ENCODE measurements around the gene KRTAP10-9.
"Not testable (repeated sequence)": the region's sequence is repeated elsewhere in the genome, so short reads cannot be mapped to it uniquely, and the experiment has no call there.

KRTAP10-9 gene

DNA sequence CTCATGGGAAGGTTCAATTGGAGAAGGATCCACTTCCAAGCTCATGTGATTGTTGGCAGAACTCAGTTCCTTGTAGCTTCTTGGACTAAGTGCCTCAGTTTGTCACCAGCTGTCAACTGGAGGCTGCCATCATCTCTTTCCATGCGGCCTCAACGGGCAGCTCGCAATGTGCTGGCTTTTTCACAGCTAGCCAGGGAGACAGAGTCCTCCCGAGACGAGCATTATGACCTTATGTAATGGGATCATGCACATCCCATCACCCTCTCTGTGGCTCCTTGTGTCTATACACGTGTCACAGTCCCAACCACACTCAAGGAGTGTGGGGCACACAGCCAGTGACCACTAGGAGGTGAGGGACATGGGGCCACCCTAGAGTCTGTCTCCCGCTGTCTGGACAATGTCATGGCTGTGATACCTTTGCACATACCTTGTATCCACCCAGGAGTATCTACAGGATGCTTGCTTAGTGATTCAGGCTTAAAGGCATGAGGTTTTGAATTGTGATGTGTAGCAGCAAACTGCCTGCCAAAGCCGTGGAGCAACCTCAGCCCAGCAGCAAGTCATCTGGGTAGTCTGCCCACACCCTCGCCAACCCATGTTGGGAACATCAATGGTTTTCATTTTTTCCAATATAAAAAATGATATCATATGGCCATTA is 30.7 kb upstream of the KRTAP10-9 start:
- DNase-seq, result no peak

GRCh38 chr21:44598061-44598460 is 28.8 kb upstream of the KRTAP10-9 start:
- no peak for DNase-seq

DNA sequence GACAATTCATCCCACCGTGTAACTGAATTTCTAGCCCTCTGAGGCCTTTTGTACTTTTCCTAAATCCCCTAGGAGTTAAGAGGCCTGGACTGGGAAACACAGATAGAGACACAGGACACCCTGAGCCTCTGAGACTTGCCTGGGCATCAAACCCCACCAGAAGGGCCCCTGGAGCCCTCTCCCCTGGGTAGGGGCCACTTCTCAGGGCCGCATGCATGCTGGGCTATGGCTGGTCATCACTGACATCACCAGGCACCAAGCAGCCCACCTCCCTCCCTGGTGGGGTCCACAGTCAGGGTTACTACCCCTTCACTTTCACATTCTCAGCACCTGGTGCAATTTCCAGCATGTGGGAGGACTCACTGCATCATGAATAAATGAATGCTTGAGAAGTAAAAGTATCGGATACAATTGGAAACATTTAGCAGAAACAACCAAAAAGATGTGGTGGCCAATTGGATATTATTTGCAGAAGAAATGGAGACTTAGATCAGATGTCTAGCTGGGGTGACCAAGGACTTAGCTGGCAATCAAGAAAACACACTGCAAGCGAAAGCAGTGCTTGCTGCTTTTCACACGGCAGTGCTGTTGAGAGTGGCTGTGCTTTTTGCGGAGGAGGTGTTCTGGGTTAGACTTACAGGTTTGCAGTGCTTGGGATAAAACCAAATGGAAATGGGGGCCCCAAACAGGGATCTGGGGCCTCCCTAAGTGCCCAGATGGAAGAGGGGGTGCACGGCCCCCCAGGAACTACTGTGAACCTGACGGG is 27.4 kb upstream of the KRTAP10-9 start:
- no peak for DNase-seq

DNA sequence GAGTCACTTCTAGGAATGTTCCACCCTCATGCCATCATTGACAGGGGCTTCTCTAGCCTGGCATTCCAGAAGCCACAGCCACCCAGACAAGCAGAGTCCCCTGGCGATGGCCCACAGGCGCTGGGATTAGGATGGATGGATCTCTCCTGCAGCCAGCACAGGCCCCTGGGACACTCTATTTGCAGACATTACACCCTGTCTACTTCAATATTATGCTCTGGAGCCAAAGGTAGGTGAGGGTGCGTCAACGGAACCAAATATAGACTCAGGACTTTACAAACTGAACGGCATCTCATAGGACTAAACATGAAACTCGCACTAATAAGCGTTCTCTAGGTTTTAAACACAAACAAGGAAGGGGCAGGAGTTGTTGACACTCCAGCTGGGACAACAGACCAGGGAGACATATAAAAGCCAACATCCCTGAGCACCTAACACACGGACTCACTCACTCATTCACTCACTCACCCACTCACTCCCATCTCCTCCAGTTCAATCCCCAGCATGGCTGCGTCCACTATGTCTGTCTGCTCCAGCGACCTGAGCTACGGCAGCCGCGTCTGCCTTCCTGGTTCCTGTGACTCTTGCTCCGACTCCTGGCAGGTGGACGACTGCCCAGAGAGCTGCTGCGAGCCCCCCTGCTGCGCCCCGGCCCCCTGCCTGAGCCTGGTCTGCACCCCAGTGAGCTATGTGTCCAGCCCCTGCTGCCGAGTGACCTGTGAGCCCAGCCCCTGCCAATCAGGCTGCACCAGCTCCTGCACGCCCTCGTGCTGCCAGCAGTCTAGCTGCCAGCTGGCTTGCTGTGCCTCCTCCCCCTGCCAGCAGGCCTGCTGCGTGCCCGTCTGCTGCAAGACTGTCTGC is 26.5 kb upstream of the KRTAP10-9 start, which contains the start of gene KRTAP10-7:
KRTAP10-7 (plus strand) TSS at position 480 of the 861 bp plus-strand sequence; CDS start at position 505, 25 bp downstream.
- DNase-seq, result not testable (repeated sequence)

DNA sequence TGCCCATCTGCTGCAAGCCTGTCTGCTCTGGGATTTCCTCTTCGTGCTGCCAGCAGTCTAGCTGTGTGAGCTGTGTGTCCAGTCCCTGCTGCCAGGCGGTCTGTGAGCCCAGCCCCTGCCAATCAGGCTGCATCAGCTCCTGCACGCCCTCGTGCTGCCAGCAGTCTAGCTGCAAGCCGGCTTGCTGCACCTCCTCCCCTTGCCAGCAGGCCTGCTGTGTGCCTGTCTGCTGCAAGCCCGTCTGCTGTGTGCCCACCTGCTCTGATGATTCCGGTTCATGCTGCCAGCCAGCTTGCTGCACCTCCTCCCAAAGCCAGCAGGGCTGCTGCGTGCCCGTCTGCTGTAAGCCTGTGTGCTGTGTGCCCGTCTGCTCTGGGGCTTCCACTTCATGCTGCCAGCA is 25.8 kb upstream of the KRTAP10-9 start:
- DNase-seq, result not testable (repeated sequence)

DNA sequence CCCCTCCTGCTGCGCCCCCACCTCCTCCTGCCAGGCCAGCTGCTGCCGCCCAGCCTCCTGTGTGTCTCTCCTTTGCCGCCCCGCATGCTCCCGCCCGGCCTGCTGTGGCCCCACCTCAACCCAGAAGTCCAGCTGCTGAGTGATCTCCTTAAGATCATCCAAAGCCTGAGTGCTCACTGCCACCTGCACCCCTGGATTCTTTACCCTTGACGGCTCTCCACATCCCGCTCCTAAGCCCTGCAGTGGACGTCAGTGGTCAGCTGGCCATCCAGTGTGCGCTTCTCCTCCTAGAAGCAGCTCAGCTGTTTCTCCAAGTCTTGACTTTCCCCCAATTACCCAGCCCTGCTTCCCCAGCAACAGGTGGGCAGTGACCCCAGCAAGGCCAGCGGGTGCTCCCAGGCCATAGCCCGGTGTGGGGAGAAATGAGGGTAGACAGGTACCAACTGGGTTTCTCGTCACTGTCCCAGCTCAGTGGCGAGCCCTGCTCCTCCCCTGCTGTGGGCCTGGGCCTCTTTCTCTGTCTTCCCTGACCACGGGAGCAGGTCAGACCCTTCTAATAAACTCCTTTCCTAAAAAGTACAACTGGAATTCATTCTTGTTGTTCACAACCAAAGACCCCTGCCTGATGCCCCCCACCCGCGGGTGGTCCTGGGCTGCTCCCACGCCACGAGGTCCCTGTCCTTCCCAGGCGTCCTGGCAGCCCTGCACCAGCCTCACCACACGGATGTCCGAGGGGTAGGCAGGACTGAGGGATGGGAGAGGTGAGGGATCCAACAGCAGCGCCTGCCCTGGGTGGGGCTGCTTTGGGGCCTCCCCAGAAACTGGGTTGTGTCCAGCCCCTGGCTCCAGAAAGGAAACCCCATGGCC is 25.1 kb upstream of the KRTAP10-9 start:
- no peak for DNase-seq

GRCh38 chr21:44602463-44602850 is 24.4 kb upstream of the KRTAP10-9 start:
- DNase-seq, result no peak

GRCh38 chr21:44603109-44603875 is 23.6 kb upstream of the KRTAP10-9 start:
- no peak for DNase-seq

- no peak for DNase-seq
These were observed 23.0 kb upstream of the KRTAP10-9 start for GRCh38 chr21:44603911-44604310.

- DNase-seq, result no peak
These were observed 20.4 kb upstream of the KRTAP10-9 start for GRCh38 chr21:44606495-44606894.

DNA sequence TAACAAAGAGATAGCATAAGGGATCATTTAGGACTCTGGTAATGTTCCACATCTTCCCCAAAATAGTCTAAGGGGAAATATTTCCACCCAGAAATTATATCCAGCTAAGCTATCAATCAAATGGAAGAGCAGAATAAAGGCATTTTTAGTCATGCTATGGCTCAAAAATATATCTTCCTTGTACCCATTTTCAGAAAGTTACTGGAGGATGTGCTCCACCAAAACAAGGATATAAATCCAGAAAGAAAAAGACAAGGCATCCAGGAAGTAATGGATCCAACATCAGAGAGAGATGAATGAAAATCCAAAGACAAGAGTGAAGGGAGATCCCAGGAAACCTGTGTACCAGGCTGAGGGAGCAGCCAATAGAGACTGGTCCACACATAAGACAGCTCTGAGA is 17.7 kb upstream of the KRTAP10-9 start:
- no peak for DNase-seq

DNA sequence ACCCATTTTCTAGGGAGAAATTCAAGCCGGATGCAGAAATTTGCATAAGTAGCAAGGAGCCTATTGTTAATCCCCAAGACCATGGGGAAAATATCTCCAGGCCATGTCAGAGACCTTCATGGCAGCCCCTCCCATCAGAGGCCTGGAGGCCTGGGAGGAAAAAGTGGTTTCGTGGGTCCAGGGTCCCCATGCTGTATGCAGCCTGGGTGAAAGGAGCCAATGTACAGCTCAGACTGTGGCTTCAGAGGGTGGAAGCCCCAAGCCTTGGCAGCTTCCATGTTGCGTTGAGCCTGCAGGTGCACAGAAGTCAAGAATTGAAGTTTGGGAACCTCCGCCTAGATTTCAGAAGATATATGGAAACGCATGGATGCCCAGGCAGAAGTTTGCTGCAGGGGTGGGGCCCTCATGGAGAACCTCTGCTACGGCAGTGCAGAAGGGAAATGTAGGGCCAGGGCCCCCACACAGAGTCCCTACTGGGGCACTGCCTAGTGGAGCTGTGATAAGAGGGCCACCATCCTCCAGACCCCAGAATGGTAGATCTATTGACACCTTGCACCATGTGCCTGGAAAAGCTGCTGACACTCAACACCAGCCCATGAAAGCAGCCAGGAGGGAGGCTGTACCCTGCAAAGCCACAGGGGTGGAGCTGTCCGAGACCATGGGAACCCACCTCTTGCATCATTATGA is 16.6 kb upstream of the KRTAP10-9 start:
- not testable (repeated sequence) for DNase-seq

- DNase-seq, result no peak
These were observed 15.3 kb upstream of the KRTAP10-9 start for GRCh38 chr21:44611551-44611950.

GRCh38 chr21:44612029-44612486 is 14.8 kb upstream of the KRTAP10-9 start, which contains the start of gene KRTAP10-8:
Gene KRTAP10-8 (plus strand): TSS chr21:44612079. CDS start chr21:44612101, 22 bp downstream.
- no peak for DNase-seq

DNA sequence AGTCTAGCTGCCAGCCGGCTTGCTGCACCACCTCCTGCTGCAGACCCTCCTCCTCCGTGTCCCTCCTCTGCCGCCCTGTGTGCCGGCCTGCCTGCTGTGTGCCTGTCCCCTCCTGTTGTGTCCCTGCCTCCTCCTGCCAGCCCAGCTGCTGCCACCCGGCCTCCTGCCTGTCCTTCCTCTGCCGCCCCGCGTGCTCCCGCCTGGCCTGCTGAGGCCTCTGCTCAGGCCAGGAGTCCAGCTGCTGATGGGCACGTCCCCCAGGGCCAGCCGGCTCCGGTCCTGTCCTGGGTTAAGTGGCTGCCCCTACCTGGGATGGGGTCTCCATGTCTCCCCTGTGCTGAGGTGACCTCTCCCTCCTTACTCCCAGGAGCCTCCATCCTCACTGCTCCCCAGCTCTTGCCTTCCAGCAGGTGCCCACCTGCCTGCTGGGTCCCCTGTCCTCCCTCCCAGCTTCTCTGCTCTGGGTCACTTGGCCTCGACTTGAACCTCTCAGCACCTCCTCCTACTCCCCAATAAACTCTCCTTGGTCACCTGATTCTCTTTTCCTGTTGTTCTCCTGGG is 14.1 kb upstream of the KRTAP10-9 start:
- DNase-seq, result no peak

DNA sequence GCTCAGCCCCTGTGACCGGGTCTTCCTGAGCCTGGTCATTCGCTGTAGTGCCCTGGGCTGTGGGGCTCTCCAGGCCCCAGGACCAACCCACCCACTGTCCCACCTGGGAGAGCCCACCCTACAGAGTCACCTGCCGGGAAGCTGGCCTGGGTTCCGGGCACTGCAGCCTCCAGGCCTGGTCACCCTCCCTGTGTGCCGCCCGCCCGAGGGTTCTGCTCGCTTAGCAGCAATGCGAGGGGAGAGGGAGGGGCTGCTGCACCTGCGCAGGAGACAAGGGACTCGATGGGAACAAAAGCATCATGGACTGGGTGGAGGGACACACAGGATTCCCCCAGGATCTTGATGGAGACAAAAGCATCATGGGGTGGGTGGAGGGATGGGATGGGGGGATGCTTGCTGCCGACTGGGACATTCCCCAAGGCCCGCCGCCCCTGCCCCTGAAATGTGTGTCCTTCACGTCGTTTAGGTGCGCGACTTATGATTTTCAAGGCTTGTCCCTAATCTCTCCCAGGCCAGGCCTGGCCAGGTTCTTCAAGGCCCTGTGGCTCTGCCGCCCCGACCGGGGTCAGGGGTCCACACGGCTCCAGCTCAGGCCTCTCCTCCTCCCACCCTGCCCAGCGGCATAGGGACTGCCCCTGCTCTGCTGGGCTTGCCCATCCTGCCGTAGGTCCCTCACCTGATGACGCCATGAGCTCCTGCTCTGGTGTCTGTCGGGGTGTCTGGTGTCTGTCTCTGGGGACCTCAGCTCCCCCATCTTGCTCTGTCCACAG is 13.3 kb upstream of the KRTAP10-9 start:
- no peak for DNase-seq

- no peak for DNase-seq
These were observed 12.7 kb upstream of the KRTAP10-9 start for GRCh38 chr21:44614161-44614631.

- DNase-seq, result no peak
These were observed 11.9 kb upstream of the KRTAP10-9 start for GRCh38 chr21:44614961-44615391.

DNA sequence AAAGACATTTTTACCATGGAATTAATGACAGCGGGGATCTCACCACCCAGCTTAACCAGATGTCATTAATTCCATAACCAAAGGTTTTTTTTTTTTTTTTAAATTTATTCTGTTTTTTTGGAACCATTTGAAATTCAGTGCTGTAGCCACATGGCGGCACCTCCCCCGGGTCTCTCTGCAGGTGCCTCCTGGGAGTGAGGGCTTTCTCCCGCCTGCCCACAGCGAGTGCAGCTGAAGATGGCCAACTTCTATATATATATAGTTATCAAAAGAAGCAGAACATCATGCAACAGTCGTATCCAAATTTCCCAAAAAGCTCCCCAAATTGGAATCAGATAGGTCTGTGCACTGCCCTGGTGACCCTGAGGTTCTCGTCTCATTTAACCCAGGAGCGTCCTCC is 11.4 kb upstream of the KRTAP10-9 start:
- DNase-seq, result no peak

All from activated effector memory CD4-positive, alpha-beta T cell treated with Interleukin-2 at 50 U/mL for 16 hours (primary cell).